ENCODE measurements around the gene VPS45. TPM values are rescaled to one million over a fixed set of nuclear protein-coding genes. Genes with fewer than 3 reads are reported as not detected.

VPS45 gene
- total and polyA plus RNA-seq, 12 donors = 26.6 to 73.6 (median 49.8) TPM

GRCh38 chr1:150021191-150021694 is 46.3 kb upstream of the VPS45 start:
- no peak for TF ChIP-seq CTCF (IDR thresholded peaks at IDR 0.05)
- no peak overlapping the region for H3K27ac ChIP-seq
- 61 to 65% methylated on average over 5 of the region's 5 CpGs for WGBS, 2 donors
- no peaks in the 10 kb centered on the region for H3K9me3 ChIP-seq
- DNase-seq = no peak
- ATAC-seq = no peak
- peaks cover 0 to 9% (median 0%) of the 10 kb centered on the region in 9 donors for H3K4me1 ChIP-seq
- intact Hi-C loops (cut with DNase I) = no loop called here
- no peaks in the 10 kb centered on the region for H3K36me3 ChIP-seq
- H3K4me3 ChIP-seq = no peak overlapping the region
- peaks cover 0 to 89% (median 0%) of the 10 kb centered on the region in 7 donors for H3K27me3 ChIP-seq

- H3K27me3 ChIP-seq = peaks cover 0 to 89% (median 0%) of the 10 kb centered on the region in 7 donors
- no peak for TF ChIP-seq CTCF (IDR thresholded peaks at IDR 0.05)
- WGBS, 2 donors = 80 to 81% methylated on average over 6 of the region's 6 CpGs
- H3K36me3 ChIP-seq = no peaks in the 10 kb centered on the region
- no peak for DNase-seq
- peaks cover 0 to 9% (median 0%) of the 10 kb centered on the region in 9 donors for H3K4me1 ChIP-seq
- intact Hi-C loops (cut with DNase I) = no loop called here
- no peak overlapping the region for H3K27ac ChIP-seq
- no peaks in the 10 kb centered on the region for H3K9me3 ChIP-seq
- H3K4me3 ChIP-seq = no peak overlapping the region
- no peak for ATAC-seq
These were observed 45.2 kb upstream of the VPS45 start for GRCh38 chr1:150022357-150022756.

- DNase-seq (no peak), ATAC-seq (no peak)
- WGBS, 2 donors = 89 to 92% methylated on average over 2 of the region's 2 CpGs
- no peaks in the 10 kb centered on the region for H3K36me3 ChIP-seq
- no peak for TF ChIP-seq CTCF (IDR thresholded peaks at IDR 0.05)
- intact Hi-C loops (cut with DNase I) = no loop called here
- peaks cover 0 to 9% (median 0%) of the 10 kb centered on the region in 9 donors for H3K4me1 ChIP-seq
- H3K27me3 ChIP-seq = peaks cover 0 to 84% (median 0%) of the 10 kb centered on the region in 7 donors
- no peak overlapping the region for H3K27ac ChIP-seq
- no peak overlapping the region for H3K4me3 ChIP-seq
- no peaks in the 10 kb centered on the region for H3K9me3 ChIP-seq
These were observed 43.4 kb upstream of the VPS45 start for GRCh38 chr1:150024156-150024555.

GRCh38 chr1:150028322-150028721 is 39.3 kb upstream of the VPS45 start:
- H3K4me1 ChIP-seq = no peaks in the 10 kb centered on the region
- intact Hi-C loops (cut with DNase I) = no loop called here
- WGBS, 2 donors = 93 to 100% methylated on average over 1 of the region's 1 CpG
- H3K9me3 ChIP-seq = no peaks in the 10 kb centered on the region
- H3K4me3 ChIP-seq = no peak overlapping the region
- no peaks in the 10 kb centered on the region for H3K36me3 ChIP-seq
- H3K27me3 ChIP-seq = peaks cover 0 to 66% (median 0%) of the 10 kb centered on the region in 7 donors
- ATAC-seq = no peak
- TF ChIP-seq CTCF (IDR thresholded peaks at IDR 0.05) = no peak
- H3K27ac ChIP-seq = no peak overlapping the region
- no peak for DNase-seq

All from heart right ventricle (tissue), 16 donors.